ENCODE measurements around the gene TAF6L.

- TF ChIP-seq ATF2 (CRISPR knock-in tag; IDR thresholded peaks at IDR 0.05) (no peak), KAT2B (IDR thresholded peaks at IDR 0.05; ENCODE audit: low read depth, low read length) (no peak), TAF1 (IDR thresholded peaks at IDR 0.05; ENCODE audit: control insufficient read depth, extremely low read depth, insufficient read depth, low read length, severe bottlenecking) (no peak), SUPT5H (IDR thresholded peaks at IDR 0.05) (no peak), ZBTB43 (CRISPR knock-in tag; IDR thresholded peaks at IDR 0.05) (no peak), ZNF274 (IDR thresholded peaks at IDR 0.05; ENCODE audit: borderline replicate concordance, low read depth, low read length) (no peak), KDM5B (IDR thresholded peaks at IDR 0.05; ENCODE audit: insufficient replicate concordance, low read depth, low read length) (no peak)
Observed at GRCh38 chr11:62721994-62722393, 49.2 kb upstream of the TAF6L start.
